ENCODE measurements around the gene EML5.
A peak's percentile ranks its signal among the peaks of the same experiment; 100 is the strongest.

Gene EML5

DNA sequence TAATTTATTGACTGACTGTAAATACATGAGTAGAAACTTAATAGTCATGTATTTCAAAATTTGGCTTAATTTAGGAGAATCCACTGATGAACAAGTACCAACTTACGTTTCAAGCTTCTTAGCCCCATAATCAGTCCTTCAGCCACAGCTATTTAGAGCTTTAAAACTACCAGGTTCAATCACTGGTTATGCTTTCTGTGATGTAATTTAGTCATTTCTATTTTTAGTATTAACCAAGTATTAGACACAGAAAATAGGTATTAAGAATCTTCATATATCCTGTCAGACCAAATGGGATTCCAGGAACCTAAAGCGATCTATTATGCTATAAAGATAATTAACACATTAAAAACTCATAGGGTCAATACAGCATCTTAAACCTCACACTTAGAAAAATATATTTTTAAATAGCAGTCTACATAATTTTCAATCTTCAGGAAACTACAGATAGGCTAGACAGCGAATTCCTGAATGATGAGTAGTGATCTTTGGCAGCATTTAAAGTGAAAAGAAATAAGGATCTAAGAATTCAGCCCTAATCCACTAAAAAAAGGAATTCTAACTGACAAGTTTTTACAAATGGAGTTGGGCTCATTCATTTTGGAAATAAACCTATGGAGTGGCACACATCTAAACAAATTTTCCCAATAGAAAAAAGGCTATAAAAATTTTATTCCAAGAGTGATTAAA is 178.4 kb downstream of the EML5 start:
- DNase-seq (ENCODE audit: low read depth) = no peak

DNA sequence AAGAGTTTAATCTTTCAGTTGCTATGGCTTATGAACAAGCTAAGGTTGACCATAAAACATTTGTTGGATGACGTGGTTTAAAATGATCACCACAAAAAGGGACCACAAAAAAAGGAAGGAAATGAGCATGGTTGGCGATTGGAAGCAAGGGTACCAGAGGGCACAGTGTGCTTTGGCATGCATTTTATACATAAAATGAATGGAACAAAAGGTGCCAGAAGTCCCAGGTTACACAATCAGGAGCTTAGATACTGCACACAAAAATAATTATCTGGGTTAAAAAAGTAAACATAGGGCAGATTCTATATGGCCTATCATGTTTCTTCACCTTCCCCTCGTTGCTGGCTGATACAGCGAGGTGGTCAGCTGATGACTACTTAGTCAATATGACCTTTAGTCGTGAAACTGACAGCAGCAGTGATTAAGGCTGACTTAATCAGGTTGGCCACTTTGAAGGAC is 179.2 kb downstream of the EML5 start:
- no peak for DNase-seq (ENCODE audit: low read depth)

DNA sequence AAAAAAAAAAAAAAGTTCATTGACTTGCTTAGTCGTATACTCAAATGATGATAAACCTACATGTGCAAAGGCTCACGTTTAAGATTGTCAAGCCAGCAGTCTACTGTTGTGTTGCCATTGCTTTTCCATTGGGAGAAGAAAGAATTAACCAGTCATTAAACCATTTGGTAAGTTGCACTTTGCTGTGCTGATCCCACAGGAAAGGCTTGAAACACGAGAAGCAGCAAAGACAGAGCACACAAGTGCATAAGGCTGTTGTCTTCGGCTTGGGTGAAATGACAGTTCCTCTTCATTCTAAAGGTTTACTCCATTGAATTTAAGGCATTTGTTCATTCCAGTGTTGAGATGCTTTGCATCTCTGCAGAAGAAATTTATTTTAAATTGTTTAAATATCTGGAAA is 179.8 kb downstream of the EML5 start:
- no peak for DNase-seq (ENCODE audit: low read depth)

DNA sequence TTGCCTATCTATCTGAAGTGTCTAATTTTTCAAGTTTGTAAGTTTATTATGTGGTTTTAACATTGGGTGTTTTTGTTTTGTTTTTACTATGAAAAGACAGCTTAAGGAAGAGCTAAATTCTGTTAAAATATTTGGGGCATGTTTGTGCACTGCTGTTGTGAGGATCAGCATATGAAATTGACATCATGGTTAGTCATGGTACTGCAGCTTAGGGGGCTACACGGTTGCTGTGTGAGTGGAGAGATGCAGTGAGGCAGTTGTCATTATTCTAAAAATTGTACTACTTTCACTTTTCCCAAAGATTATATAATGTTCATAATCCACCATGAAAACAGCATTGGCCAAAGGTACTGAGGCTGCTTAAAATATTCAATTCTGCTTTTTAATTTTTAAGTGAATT is 180.9 kb downstream of the EML5 start:
- no peak for DNase-seq (ENCODE audit: low read depth)

DNA sequence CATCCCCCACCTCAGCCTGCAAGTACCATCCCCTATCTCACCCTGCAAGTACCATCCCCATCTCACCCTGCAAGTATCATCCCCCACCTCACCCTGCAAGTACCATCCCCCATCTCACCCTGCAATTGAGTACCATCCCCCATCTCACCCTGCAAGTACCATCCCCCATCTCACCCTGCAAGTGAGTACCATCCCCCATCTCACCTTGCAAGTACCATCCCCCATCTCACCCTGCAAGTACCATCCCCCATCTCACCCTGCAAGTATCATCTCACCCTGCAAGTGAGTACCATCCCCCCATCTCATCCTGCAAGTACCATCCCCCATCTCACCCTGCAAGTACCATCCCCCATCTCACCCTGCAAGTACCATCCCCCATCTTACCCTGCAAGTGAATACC is 184.9 kb downstream of the EML5 start:
- no peak for DNase-seq (ENCODE audit: low read depth)

DNA sequence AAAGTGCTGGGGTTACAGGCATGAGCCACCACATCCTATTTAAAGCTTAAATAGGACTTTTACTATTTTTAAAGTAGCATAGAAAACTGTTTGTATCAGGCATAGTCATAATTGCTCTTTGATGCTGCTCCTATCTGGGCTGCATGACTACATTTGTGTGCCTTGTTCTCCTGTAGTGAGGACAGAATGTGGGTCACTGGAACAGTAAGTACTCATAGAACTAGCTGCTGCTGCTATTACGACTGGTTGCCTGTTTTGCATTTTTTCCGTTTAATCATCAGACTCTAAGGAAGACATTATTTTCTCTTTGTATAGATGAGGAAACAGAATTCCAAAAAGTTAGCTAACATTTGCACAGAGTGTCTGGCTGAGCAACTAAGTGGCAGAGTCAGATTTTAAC is 187.2 kb downstream of the EML5 start:
- no peak for DNase-seq (ENCODE audit: low read depth)

DNA sequence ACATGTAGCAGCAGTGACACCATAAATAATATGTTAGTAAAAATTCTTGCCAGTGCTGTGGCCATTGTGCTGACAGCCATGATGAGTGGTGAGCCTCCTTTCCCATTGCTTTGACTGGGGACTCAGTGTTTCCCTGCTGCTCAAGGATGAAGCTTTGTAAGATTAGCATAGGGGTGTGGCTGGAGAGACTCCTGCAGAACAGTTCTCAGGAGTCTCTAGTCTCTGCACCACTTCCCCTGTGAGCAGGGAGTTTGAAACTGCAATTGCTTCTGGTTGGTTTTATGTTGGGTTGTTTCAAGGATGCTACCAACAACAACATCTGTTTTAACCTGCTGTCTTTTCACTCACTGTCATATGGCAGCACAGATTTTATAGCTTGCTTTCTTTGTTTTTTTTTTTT is 188.5 kb downstream of the EML5 start:
- DNase-seq (ENCODE audit: low read depth) = no peak

DNA sequence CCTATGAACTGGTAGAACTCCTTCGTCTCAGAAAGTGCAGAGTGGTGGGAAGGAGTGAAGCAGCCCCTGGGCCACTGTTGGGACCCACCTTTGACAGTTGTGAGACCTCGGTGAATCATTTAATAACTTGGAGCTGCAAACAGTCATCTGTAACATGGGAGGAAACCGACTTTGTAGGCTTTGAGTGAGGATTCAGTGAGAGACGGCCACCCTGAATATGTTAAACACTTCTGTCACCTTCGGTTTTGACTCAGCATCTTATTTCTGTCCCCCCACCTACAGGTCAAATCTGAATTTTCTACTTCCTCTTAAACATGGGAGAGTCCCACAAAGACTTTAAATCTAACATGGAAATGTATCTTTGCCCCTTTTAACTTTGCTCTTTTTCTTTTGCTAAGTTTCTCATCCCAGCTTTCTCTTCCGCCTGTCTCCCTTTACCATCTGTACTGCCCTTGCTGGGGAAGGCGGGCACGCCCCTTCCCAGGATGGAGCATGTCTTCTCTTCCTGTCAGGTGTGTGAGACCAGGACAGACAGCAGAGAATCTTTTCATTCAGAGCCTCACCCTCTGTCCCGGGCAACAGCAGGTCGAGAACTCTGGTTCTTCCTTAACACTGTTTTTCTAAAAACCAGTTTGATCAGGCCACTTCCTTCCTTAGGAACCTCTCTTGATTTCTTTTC is 192.9 kb downstream of the EML5 start:
- no peak for DNase-seq (ENCODE audit: low read depth)

DNA sequence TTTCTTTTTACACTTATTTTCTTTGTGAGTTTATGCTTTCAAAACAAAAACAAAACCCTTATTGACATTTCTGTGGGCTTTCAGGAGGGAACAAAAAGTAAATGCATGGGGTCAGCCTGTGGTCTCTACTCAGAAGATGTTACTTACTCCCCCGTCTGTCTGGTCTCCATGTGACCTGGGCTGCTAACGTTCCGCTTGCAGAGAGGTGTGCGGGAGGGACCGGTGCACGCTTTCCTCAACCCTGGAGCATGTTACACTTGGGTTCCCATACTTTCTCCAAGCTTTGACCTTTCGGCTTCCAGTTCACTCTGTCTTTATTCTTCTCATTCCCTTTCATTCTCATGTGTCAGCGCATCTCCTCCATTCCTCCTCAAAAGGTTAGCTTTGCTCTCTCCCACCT is 193.4 kb downstream of the EML5 start:
- DNase-seq (ENCODE audit: low read depth) = no peak

DNA sequence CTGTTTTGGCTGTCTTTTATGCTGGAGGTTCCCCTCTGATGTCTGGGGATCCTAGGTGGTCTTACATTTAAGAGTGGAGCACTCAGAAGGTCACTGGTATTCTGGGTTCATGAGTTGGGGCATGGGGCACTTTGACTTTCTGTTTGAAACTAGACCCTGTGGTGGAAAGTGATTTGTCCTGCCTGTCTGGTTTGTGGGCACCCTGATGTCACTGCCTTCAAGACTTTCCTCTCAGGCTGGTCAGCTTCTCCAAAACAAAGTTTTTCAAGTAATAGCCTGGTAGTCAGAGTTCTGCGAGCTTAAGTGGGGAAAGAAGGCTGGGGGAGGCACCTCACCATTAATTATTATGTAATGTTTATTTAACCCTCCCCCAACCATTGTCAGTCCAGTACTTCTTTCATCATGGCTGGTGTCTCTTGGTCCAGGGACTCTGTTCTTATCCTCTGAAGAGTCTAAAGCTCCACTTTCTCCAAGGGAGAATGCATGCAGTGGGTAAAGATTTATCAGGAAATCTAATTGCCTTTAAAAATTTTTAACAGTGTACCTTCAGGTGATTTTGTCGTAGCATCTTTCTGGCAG is 194.6 kb downstream of the EML5 start:
- DNase-seq (ENCODE audit: low read depth) = no peak

DNA sequence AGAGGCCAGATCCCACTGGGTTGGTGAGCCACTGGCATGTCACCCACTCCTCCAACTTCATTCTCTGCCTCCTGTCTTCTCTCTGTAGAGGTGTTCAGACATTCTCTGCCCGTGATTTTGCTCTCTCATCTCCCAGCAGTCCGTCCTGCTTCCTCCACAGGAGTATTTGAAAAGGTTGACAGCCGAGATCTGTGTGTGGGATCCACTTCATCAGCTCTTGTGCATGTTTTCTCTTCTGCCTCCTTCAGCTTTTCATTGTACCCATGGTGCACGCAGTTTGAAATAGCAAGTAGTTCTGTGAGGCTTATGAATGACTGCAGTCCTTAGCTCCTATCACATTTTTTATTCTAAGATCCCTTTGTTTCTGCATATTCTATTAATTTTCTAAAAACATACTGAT is 195.2 kb downstream of the EML5 start:
- DNase-seq (ENCODE audit: low read depth) = no peak

DNA sequence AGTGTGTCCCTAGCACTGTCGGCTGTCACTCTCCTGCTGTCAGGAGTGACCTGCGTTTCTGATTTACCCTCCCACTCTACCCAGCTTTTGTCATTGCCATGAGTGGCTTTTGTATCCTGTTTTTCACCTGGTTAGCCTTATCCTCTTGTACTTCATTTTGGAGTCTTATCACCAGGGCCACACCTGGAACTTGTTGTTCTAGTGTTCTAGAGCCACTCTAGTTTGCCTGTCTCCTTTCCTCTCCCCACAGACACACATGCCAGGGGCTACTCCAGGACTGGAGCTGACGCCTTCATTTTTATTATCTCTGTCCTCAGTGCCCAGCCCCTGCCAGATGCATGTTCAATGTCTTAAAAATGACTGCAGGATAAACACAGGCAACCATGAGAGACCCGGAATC is 195.7 kb downstream of the EML5 start:
- no peak for DNase-seq (ENCODE audit: low read depth)

DNA sequence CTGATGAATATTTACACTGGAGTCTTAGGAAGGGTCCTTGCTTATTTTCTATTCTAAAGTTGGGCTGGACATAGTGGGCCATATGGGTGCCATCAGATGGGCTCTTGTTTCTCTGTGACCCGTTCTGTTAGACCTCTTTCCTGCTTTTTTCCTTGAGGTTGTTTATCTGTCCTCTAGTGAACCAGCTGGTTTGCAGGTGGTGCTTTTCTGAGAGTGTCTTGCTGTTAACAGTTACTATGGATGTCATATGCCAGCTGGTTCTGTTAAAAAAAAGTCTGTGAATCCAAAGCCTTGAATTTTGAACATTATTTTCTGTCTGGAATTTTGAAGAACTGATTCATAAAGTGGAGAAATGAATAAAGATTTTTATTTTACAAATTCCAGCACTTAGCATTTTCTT is 200.7 kb downstream of the EML5 start:
- no peak for DNase-seq (ENCODE audit: low read depth)

DNA sequence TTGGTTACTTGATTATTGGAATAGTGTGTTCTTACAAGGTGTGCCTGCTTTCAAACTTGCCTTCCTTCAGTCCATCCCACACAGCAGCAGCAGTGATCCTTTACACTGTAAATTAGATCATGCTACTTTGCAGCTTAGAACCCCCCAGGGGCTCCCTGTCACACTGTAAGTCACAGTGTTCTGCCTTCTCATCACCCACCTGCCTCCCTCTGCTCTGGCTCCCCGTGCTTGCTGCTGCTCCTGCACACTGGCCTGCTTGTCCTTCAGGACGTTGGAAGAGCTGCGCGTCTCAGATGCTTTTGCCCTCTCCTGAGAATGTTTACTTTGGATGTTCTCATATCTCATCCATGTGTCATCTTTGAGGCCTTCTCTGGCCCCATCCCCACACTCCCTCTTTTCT is 202.6 kb downstream of the EML5 start:
- DNase-seq (ENCODE audit: low read depth) = no peak

DNA sequence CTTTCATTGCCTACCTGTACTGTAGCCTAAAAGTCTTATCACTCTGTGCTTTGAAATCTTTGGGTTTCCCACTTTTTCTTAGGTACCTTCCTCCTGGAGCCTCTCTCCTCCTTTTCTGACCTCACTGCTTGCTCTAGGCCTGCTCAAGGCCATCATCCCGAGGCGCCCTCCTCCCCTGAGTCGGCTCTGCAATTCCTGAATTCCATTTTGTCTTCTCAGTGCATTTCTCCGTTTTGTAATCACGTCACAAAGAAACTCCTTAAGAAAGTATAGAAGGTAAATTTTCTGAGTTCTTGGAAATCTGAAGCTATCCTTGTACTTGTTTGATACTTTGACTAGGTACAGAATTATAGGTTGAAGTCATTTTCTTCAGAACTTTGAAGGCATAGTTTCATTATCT is 204.7 kb downstream of the EML5 start:
- no peak for DNase-seq (ENCODE audit: low read depth)

DNA sequence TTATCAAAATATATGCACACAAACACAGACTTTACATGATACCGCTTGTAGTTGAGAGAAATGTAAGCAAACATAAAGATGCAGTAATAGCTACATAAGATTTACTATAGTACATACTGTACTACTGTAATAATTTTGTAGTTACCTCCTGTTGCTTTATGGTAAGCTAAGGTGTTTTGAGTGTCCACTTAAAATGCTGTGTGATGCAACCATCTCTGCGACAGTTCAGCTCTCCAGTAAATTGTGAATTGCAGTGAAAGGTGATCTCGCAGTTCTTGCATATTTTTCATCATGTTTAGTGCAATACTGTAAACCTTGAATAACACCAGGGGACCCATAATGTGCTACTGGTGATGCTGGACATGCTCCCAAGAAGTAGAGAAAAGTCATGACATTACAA is 208.3 kb downstream of the EML5 start:
- no peak for DNase-seq (ENCODE audit: low read depth)

DNA sequence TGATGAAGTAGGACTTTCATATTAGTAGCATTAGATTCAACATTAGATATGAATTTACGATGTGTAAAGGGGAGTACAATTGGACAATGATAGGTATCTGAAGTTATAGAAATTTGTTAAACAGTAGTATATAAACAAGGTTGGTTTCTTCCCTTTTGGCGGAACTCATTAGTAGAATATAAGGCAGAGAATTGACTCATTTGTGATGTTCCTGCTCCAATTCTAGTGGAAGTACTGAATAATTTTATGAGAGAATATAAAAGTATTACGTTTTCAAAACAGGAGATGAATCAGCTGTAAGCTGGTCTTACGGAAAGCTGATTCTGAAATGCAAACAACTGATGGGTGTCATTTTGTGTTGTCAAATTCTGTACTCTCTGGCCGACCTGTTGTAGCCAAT is 216.5 kb downstream of the EML5 start:
- no peak for DNase-seq (ENCODE audit: low read depth)

DNA sequence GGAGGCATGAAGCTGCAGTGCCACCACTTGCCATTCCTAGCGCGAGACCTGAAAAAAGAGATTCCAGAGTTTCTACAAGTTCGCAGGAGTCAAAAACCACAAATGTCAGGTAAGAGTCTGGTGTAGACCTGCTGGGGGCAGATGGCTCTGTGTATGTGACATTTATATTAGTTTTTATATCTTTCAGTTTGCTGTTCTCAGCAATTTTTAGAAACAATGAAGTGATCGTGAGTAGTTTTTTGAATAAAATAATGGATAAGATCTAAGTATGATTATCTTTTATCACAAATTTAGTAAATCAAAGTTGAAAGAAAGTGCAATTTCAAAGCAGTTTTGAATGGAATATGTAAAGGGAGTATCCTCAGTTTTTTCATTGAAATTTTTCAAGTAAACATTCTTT is 220.6 kb downstream of the EML5 start:
- DNase-seq (ENCODE audit: low read depth) = no peak

DNA sequence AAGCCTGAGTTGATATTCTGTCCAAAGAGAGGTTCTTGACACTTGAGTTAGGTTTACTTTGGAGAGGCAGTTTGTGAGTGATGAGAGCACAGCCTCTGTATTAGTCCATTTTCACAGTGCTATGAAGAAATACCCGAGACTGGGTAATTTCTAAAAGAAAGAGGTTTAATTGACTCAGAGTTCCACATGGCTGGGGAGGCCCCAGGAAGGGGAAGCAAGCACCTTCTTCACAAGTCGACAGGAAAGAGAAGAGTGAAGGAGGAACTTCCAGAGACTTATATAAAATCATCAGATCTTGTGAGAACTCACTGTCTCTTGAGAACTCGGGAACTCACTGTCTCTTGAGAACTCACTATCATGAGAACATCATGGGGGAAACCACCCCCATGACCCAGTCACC is 224.6 kb downstream of the EML5 start:
- no peak for DNase-seq (ENCODE audit: low read depth)

DNA sequence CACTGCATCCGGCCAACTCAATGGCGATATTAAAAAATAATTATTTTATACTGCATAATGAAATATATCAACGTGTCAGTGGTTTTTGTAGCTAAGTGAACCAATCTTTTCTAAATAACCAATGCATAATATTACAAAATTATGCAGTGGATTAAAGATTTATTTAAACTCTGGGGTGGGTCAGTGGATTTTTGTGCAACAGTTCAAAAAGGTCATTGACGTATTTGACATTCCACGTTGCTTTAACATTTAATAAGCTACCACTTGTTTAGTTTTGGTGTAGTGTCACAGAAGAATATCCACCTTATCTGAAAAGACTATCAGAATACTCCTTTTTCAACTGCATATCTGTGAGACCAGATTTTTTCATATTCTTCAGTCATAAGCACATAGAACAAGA is 227.3 kb downstream of the EML5 start:
- no peak for DNase-seq (ENCODE audit: low read depth)

DNA sequence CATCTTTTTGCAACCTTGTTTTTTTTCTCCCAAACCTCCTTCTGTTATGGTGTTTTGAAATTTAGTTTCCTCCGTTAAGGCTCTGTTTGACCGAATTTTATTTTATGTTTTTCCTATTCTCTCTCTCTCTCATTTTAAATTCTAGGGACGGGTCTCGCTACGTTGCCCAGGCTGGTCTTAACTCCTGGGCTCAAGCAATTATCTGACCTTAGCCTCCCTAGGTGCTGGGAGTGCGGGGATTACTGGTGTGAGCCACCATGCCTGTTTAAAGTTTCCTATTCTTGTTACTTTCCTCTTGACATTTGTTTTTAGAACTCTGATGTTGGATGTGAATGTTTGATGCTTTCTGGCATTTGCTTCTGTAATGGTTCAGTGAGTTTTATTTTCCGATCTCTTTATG is 228.9 kb downstream of the EML5 start:
- DNase-seq (ENCODE audit: low read depth) = no peak

DNA sequence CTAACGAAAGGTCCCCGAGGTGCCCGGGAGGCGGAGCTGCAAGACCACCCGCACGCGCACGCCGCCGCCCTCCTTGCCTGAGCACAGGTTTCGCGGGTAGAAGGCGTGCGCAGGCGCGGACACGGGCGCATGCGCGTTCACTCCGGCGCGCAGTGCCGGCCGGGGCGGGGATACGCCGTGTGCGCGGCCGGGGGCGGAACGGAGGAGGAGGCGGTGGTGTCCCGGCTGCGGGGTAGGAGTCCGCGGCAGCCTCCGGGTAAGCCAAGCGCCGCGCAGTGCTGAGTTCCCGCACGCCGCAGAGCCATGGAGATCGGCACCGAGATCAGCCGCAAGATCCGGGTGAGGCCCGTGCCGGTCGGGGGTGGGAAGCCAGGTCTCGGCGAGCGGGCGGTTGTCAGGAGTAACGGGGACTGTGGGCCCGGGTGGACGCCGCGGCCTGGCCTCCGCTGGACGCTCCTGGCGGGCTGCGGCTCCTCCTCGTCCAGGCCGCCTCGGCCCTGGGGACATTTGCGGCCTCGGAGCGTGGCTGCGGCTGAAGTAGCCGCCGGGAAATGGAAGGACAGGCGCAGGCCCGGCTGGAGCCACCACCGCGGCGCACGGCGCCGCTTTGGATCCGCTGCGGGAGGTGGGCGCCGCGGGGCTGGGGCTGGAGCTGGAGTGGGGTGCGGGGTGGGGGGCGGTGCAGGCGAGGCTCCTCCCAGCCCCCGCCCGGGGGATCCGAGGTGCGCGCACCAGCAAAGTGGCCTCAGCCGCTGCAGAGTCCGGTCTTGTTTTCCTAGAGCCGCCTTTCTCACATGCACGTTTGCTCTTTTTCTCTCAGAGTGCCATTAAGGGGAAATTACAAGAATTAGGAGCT is 229.7 kb downstream of the EML5 start, which contains the start of gene ZC3H14:
Gene ZC3H14 (plus strand): TSS at position 207 of the 856 bp plus-strand sequence. CDS start 97 bp downstream, at position 304.
- peak; percentile 78 for DNase-seq (ENCODE audit: low read depth)

DNA sequence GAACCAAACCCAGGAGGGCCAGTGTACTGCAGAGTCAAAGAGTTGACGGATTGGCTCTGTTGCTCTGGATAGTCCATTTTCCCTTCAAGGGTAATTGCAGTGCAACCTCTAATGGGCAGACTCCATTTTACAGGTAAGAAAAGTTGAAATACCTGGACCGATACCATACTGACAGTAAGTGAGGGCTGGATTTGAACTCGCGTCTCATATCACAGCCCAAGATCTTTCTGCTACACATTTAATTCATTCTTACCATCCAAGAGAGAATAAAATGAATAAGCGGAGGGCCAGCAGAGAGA is 230.3 kb downstream of the EML5 start:
- DNase-seq (ENCODE audit: low read depth) = no peak
